HG02623 (cell line): ENCODE measurements around the gene SRCIN1.

ENCODE experiments used
- ATAC-seq: cut with Tn5 transposase; IDR thresholded peaks from one replicate; pipeline ENCODE4 v1.9.1; 2021; ENCODE audit warnings: moderate library complexity; ENCODE audit not compliant: unreplicated experiment

Gene SRCIN1

DNA sequence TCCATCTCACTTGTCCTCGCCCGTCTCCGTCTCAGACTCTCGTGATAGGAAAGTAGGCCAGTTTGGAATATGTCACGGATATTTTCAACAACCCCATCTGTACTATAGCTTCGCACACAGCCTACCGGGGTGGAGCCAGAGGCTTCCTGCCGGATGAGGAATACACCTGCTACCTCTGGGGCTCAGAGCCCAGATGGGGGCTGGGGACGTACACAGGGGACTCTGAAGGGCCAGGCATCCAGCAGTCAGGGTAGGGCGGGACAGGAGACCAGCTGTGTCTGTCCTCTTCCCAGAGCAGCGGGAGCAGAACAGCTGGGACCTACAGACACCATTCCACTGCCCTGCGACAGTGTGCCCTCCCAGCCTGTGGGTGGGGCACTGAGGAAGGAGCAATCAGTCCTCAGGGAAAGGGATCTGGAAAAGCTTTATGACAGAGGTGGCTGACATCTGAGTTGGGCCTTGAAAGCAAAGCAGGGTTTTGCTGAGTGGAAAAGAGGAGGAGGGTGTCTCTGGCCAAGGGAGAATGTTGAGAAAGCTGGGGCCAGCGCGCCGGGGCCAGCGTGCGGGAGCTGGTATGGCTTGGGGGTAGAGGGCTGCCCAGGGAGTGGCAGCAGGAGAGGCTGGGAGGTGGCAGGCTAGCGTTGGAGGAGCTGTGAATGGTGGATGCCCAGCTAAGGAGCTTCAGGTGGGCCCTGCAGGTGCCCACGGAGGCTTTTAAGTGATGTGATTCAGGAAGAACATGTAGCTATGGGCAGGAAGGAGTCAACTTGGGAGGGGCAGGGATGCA lies 11.5 kb upstream of the SRCIN1 start:
- no peak for ATAC-seq

DNA sequence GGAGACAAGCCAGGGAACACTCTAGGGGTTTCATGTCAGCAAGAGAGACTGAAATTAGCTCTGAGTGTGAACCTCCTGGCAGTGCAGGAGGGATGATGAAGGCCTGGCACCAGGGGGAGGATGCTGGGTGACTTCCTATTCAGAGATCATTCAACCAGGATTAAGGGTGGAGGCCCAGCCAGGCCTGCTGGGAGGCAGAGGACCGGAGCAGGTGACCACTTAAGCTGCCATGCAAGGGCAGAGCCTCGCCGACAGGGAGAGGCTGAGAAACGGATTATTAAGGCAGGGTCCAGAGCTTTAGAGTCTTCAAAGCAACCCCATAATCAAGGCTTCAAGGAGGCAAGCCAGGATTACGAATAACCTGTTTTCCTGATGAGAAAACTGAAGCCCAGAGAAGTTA lies 10.6 kb upstream of the SRCIN1 start:
- no peak for ATAC-seq

DNA sequence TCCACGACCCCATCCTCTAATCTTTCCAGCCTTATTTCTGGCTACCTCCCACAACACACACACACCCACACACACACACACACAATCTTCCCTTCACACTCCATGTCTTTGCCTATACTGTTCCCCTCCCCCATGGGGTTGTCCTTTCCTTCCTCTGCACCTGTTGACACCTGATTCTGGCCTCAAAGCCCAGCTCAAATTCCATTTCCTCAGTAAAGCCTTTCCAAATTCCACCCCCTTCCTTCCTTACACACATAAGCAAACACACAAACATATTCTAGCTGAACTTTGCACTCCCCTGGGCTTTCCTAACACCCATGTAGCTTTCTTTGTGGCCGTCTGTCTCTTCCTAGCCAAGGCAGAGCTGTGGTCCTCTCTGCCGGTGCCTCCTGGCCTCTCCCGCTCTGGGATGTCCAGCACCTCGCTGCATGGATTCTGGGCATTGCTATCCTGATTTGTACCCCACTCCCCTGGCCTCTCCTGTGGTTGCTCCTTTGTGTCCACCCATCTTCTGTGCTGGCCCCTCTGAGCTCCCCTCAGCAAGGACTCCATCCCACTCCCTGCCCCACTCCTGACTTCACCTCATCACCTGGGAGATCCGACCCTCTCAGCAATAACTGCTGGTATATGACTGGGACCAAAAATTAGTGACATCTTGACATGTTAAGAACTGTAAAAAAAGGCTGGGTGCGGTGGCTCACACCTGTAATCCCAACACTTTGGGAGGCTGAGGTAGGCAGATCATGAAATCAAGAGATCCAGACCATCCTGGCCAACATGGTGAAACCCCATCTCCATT lies 8.4 kb upstream of the SRCIN1 start:
- no peak for ATAC-seq

DNA sequence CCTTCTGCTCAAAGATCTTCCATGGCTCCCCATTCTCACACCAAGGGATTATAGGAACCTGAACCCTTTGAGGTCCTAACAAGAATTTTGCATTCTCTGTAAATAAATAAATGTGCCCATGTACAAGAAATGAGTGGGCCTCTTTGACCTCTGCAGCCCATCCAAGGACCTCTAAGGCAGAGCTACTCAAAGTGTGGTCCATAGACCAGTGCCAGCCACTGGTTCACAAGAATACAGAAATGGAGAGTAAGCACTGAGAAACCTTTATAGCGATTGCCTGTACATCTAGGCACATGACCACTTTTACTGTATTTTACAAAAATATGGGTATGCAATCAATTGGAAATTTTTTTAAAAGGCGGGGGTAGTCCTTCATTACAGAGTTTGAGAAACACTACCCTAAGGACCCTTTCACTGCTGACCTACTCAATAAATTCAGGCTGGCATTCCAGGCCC lies 7.8 kb upstream of the SRCIN1 start:
- ATAC-seq = no peak

DNA sequence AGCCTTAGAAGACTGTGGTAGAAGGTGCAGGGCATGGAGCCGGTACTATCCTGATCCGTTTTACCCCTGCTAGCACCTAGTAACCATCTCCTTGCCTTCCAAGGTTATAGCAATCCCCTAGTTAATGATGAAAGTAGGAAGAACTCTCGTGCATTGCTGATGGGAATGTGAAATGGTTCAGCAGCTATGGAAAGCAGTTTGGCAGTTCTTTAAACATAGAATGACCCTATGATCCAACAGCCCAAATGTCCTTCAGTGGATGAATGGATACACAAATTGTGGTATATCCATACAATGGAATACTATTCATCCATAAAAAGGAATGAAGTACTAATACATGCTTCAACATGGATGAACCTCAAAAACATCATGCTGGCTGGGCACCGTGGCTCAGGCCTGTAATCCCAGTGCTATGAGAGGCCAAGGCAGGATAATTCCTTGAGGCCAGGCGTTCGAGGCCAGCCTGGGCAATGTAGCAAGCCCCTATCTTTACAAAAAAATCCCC lies 6.2 kb upstream of the SRCIN1 start:
- ATAC-seq = no peak

DNA sequence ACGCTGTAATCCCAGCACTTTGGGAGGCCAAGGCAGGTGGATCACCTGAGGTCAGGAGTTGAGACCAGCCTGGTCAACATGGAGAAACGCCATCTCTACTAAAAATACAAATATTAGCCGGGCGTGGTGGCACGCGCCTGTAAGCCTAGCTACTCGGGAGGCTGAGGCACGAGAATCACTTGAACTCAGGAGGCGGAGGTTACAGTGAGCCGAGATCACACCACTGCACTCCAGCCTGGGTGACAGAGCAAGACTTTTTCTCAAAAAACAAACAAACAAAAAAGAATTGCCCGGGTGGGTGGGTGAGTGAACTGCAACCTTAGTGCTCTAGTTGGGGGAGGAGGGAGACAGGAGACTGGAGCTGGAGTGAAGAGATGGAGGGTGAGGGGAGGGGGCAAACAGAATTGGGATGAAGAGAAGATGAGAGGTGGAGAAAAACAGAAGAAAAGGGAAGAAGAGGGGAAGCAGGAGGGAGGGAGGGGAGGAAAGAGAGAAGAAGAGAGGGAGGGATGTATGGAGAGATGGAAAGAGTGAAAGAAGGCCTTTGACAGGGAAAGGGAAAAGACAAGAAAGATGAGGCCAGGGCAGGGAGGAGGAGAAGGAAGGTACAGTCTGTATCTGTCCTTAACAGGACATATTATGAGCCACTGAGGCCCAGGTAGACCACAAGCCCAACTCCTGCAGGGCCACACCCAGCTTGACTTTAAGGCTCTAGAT lies 5.5 kb upstream of the SRCIN1 start:
- ATAC-seq = no peak

DNA sequence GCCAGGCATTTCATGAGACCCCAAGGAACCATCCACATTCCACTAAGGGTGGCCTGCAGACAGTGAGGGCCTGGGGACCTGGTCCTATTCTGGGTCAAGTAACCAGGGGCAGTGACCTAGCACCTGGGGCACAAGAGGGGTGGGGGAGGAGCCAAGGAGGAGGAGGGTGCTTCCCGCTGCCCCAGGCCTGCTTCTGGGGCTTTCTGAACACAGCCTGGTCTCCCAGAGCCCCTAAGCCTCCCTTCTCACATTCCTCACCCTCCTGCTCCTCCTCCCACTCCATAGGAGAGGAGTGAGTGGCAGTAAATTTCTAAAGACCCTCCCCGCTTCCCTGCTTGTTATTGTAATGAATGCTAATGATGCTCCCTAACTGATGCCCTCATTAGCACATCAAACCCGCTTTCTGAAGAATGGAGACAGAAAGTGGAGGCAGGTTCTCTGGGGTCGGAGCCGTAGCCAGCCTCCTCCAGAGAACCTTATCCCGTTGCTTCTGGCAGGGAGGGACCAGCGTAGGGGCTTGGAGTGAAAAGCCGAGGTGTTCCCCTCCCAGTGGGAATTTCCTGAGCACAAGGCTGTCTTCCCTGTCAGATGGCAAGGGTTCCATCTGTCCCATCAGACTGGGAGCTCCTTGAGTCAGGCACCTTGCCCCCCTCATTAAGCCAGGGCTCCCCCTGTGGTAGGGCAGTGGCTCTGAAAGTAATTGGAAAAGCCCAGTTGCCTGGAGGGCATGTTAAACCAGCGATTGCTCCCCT lies 3.7 kb upstream of the SRCIN1 start:
- ATAC-seq = no peak

DNA sequence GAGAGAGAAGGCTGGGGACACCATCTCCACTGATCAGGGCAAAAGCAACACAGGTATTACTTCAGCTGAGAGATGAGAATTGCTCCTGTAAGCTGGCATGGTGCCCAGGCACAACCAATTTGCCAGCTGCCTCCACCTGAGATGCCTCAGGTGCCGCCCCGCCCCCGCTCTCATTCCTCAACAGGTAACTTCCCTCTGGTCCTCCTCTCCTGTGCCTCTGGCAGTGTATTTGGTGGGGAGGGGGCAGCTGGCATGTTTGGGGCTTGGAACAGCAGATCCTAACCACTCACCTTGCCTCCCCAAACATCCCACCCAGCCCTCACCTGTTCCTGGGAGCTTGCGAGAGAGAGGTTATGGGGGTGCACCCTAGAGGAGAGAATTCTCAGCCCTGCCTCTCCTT lies 2.9 kb upstream of the SRCIN1 start:
- ATAC-seq = no peak

DNA sequence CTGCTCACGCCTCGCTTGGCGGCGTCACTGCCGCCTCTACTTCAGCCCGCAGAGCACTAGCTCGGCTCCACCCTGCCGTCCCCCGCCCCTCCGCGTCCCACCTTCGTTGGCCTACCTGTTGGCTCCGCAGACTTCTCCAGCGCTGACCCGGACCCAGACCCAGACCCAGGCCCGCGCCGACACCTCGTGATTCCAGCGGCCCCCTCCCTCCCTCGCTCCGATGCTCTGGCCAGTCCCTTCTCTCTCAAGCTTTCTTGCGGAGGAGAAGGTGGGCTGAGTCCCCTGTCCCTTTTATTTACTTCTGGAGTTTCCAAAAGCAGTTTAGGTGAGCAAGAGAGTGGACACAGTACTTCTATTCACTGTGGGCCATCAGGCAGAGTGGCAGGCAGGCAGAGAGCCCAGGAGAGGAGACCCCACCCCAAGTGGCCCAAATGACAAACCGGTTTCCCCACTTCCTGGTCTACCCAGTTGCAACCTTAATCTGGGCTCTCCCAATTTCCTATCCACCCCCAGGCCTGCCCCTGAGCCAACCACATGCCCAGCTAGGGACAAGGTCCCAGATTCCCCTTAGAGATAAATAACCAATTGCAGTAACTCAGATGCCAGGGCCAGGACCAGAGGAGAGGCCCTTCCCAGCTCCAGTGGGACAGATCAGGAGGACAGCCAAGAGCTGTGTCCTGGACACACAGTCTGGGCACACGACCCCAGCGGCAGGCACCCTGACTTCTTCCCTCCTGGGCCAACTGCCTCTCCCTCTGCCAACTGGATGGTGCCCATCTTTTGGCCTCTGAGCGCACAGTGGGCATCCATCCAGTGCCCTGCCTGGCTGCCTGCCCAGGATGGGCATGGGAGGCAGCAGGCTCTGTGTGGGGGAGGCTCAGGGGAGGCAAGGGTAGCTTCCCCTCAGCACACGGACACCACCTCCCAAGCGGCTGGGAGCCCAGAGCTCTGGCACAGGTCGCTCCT lies 1.2 kb upstream of the SRCIN1 start:
- no peak for ATAC-seq

DNA sequence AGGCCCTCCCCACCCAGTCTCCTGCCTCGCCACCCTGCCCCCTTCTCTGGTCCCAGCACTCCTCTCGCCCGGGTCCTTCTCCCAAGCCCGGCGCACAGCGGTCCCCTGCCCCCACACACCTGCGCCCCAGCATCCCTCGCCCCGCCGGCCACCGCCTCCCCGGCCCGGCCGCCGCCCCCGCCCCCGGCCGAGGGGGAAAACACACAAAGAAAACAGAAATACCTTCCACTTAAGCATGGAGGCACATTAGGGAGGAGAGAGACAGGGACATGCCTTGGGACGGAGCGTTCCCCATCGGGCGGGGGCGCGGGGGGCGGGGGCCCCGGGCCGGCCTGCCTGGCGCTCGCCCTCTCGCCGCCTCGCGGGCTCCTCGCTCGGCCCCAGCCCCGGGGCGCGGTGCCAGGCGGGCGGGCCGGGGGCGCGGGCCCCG lies 326 bp downstream of the SRCIN1 start:
- ATAC-seq = no peak

DNA sequence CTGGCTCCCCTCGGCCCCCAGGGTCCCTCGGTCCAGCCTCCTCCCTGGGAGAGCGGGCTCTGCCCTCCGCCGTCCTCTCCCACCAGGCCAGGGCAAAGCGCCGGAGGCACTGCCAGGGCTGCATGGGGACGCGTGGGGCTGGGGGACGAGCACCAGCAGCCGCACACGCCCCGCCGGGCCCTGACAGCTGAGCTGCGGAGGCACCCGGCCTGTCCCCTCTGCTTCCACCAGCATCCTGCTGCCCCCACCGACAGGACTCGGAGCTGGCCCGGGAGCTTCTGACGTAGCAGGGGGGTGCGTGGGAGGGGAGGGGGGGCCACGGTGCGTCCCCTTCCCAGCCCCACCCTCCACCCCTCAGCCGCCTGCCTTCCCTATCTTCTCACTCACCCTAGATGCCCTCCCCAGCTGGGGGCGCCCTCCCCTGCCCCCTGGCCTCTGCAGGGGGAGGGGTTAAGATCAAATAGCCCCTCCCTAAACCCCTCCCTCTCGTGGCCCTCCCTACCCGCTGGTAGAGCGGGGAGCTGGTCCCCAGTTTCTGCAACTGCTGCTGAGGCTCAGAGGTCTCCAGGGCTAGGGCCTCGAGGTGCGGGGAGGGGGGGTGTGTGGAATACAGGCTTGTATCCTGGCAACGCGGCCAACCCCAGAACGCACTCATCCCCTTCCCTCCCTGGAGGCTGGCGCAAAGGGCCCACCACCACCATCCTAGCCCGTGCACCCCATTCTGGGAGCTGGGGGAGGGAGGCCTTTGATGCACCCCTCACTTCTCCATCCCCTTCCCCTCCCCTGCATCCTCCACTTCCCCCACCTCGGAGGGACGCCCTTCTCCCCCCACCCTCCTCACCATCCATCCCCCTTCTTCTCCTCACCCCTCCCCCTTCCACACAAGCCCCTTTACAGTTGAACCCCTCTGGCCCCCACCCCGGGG lies 1.0 kb downstream of the SRCIN1 start:
- no peak for ATAC-seq

DNA sequence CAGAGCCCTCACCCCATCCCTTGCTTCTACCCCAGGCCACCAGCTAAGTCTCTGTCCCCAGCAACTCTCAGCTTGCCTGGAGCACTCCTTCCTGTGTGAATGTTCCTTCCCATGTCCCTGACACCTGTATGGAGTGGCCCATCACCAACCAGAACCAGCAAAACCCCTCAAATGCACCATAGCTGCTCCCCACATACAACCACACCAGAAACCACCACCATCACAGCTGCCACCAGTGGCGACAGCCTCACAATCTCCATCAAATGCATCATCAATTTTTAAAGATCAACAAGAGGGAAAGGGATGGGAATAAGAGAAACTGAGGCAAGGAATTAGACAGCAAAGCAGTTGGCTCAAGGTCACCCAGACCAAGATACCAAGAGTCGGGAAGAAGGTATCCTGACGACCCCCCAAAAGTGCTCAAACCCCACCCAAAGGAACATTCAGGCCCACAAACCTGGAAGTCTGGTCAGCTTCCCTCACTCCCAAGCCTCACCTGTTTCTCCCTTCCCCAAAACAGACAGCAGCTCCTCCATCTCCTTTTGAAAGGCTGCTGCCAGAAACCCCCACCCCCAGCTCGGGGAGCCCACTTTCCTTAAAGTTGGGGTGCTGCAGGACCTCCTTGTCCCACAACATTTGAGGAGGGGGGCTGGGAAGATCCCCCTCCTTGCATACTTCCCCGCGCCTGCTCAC lies 1.8 kb downstream of the SRCIN1 start:
- ATAC-seq = no peak

DNA sequence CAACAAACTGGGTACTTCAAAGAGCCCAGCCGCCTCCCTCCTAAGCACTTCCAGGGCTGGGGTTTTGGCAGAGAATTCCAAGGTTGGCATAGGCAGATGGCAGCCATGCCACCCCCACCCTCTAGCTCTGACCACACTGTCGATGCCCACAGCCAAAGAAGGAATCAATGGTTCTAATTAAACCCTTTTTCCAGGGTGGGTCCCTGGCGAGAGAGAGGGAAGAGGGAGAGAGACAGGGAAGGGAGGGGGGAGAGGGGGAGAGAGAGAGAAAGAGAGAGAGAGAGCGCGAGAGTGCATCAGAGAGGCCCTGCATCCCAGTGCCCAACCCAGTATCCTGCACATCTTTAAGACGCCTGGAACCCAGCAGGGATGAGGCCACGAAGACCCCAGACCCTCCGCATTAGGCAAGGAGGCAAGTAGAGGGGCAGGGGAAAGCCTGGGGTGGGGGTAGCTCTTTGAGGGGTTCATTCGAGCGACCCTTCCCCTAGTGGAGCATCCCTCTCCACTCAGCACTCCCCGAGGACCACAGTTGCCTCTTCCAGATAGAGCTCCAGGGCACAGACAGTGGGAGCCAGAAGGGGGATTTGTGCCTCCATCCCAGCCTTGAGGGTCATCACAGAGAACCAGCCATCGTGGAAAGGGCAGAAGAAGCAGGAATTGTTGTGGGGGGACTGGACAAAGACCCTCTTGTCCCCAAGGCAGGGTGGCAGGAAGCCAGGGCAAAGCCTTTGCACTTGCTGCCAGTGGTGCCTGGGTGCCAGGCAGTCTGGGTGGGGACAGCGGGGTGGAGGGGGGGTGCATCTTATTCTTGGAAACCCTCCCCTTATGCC lies 2.6 kb downstream of the SRCIN1 start:
- no peak for ATAC-seq

DNA sequence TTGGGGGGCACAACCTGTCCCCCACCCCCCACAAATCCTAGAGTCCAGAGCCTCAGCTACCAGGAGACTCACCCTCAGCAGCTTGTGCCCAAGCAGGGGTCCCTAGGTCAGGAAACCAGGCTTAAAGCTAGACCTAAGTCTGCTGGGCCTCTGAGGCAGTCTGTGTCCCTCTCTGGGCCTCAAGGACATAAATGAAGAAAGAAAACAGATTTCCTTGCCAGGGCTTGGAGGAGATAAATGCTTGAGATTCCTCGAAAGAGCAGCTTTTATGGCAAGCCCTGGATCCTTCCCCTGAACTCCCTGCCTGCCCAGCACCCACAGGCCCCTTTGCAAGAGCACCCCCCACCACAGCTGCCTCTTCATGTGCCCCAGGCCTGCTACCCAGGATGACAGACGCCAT lies 3.3 kb downstream of the SRCIN1 start:
- no peak for ATAC-seq

DNA sequence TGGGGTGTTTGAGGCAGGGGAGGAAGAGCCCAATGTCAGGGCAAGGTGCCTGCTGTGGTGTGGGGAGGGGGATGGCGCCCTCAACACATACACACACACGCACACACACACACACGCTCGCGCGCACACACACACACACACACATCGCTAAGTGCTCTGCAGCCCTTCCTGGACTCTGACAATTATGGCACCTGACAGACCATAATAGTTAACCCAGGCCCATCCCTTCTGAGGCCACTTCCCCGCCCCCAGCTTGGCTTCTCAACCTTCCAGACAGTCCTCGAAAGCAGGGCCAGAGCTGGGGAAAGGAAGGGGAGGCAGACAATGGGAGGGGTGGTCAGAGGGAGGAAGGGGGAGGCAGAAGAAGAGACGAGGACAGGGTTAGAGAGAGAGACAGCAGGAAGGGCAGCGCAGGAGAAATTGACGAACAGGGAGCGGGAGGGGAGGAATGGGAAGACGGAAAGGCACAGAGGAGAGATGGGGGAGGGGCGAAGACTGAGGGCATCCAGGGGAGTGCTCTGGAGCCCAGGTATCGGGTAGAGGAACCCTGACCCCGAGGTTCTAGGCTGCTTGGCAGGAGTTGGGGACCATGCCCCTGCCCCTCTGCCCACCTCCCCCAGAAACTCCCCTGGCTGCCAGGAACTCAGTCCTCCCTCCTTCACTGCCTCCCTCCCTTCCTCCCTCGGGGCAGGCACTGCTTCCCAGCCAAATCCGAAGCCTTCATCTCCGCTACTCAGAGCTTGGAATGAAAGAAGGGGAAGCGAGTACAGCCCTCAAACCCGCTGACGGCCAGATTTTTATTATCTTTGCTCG lies 4.0 kb downstream of the SRCIN1 start:
- ATAC-seq = no peak

DNA sequence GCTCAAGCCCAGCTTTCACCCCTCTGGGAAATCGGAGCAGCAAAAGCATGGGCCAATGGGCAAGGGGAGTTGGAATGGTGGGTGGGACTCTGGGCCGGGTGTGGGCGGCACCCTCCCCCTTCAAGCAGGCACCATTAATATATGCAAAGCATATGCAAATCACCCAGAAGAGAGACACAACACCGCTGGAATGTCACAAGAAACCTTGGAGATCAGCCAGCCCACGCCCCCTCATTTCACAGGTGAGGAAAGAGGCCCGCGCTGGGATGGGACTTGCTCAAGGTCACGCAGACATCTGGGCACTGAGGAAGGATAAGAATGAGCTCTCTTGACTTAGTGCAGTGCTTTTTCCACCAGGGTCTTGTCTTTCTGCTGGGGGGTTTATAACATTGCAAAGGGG lies 4.8 kb downstream of the SRCIN1 start:
- ATAC-seq = no peak
